Osteocyte (in vitro differentiated cells): ENCODE results near the gene DBN1. TPM values are rescaled to one million over a fixed set of nuclear protein-coding genes. Genes with fewer than 3 reads are reported as not detected.
A peak's percentile ranks its signal among the peaks of the same experiment; 100 is the strongest.

Source experiments
- DNase-seq: peaks from one replicate; pipeline ENCODE4 v3.0.0; 2021; ENCODE audit warnings: mixed read lengths; ENCODE audit not compliant: unreplicated experiment; ENCODE audit errors: extremely low spot score
- H3K27ac Mint-ChIP-seq: one replicate; pipeline ENCODE4 v1.8.0; 2021; ENCODE audit warnings: mild to moderate bottlenecking, mixed read lengths; ENCODE audit not compliant: unreplicated experiment
- H3K27me3 Mint-ChIP-seq: one replicate; pipeline ENCODE4 v1.8.0; 2021; ENCODE audit warnings: mixed read lengths; ENCODE audit not compliant: unreplicated experiment
- H3K36me3 Mint-ChIP-seq: one replicate; pipeline ENCODE4 v1.8.0; 2021; ENCODE audit warnings: mixed read lengths; ENCODE audit not compliant: unreplicated experiment
- H3K4me1 Mint-ChIP-seq: one replicate; pipeline ENCODE4 v1.8.0; 2021; ENCODE audit warnings: mixed read lengths; ENCODE audit not compliant: unreplicated experiment
- H3K4me3 Mint-ChIP-seq: one replicate; pipeline ENCODE4 v1.8.0; 2021; ENCODE audit warnings: mild to moderate bottlenecking, moderate library complexity, mixed read lengths; ENCODE audit not compliant: unreplicated experiment
- H3K9me3 Mint-ChIP-seq: one replicate; pipeline ENCODE4 v1.8.0; 2021; ENCODE audit warnings: mixed read lengths; ENCODE audit not compliant: unreplicated experiment
- long read RNA-seq: library from polyadenylated mRNA; unstranded; transcript quantifications from one replicate; pipeline ENCODE4 v2.0.0, GENCODE V29; 2021
- total RNA-seq: library from RNA; stranded (reverse); gene quantifications from 2 replicates; pipeline ENCODE4 v1.2.1, GENCODE V29; 2021
- TF ChIP-seq, protein P1 (sequence below): fragments of 200-600 bp; sonication (generic); IDR thresholded peaks from 2 replicates; pipeline ENCODE4 v1.5.0; 2021; ENCODE audit warnings: antibody characterized with exemption, mild to moderate bottlenecking, moderate library complexity

The DBN1 gene
- 248 and 249 TPM in 2 replicates for total RNA-seq
- long read RNA-seq, transcript DBN1-202 (14 exons, 2,995 nt) = major isoform, 39 of 53 reads
- long read RNA-seq, partial matches to known transcripts = 9 of 53 reads
- long read RNA-seq, other reads (novel, unspliced or antisense) = 5 of 53 reads

- DNase-seq = no peak
Measured at GRCh38 chr5:177473443-177474001, at the start of gene DBN1. DBN1 (minus strand) TSS chr5:177473634; CDS start chr5:177473521, 113 bp downstream.

GRCh38 chr5:177520916-177521513 lies 47.6 kb upstream of the DBN1 start:
- TF ChIP-seq, protein P1, sequence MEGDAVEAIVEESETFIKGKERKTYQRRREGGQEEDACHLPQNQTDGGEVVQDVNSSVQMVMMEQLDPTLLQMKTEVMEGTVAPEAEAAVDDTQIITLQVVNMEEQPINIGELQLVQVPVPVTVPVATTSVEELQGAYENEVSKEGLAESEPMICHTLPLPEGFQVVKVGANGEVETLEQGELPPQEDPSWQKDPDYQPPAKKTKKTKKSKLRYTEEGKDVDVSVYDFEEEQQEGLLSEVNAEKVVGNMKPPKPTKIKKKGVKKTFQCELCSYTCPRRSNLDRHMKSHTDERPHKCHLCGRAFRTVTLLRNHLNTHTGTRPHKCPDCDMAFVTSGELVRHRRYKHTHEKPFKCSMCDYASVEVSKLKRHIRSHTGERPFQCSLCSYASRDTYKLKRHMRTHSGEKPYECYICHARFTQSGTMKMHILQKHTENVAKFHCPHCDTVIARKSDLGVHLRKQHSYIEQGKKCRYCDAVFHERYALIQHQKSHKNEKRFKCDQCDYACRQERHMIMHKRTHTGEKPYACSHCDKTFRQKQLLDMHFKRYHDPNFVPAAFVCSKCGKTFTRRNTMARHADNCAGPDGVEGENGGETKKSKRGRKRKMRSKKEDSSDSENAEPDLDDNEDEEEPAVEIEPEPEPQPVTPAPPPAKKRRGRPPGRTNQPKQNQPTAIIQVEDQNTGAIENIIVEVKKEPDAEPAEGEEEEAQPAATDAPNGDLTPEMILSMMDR = peak; percentile 25
- Mint-ChIP-seq H3K27ac (no peak overlapping the region), H3K9me3 (no peaks in the 10 kb centered on the region), H3K36me3 (peaks cover 27% of the 10 kb centered on the region), H3K27me3 (no peaks in the 10 kb centered on the region), H3K4me3 (no peak overlapping the region), H3K4me1 (peaks cover 24% of the 10 kb centered on the region)
- DNase-seq = no peak

More at GRCh38 chr5:177473443-177474001, at the start of gene DBN1:
- H3K4me3 Mint-ChIP-seq = peak within 1 kb of the TSS; percentile 80
- H3K4me1 Mint-ChIP-seq = peaks cover 64% of the 10 kb centered on the region
- TF ChIP-seq, protein P1 = no peak
- H3K27me3 Mint-ChIP-seq = no peaks in the 10 kb centered on the region
- H3K27ac Mint-ChIP-seq = peak within 1 kb of the TSS; percentile 77
- H3K36me3 Mint-ChIP-seq = no peaks in the 10 kb centered on the region
- H3K9me3 Mint-ChIP-seq = no peaks in the 10 kb centered on the region

DNA sequence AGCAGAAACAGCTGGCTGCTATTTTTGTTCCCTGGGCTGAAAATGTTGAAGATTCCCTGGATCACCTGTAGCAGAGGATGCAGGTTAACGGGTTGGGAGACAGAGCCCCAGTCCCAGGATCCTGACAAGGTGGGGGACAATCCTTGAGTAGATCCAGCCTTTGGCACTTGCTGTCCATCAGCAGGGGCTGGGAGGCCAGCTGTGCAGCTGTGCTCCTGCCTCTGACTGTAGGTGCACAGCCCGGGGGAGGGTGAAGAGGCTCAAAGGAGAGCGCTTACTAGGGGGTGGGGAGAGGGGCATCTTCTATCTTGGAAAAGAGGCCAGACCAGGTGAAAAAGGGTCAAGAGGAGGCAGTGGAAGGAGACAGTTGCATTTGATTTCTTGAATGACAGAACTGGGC lies 46.8 kb upstream of the DBN1 start:
- Mint-ChIP-seq H3K4me3 (no peak overlapping the region), H3K27me3 (no peaks in the 10 kb centered on the region), H3K27ac (no peak overlapping the region), H3K36me3 (peaks cover 28% of the 10 kb centered on the region), H3K9me3 (no peaks in the 10 kb centered on the region), H3K4me1 (peaks cover 31% of the 10 kb centered on the region)
- TF ChIP-seq, protein P1 = no peak
- DNase-seq = no peak

- no peak for DNase-seq
- Mint-ChIP-seq H3K36me3 (peaks cover 29% of the 10 kb centered on the region), H3K27me3 (no peaks in the 10 kb centered on the region), H3K27ac (peak overlapping the region; percentile 59), H3K9me3 (no peaks in the 10 kb centered on the region), H3K4me1 (peaks cover 33% of the 10 kb centered on the region), H3K4me3 (no peak overlapping the region)
- TF ChIP-seq, protein P1 = no peak
Measured at GRCh38 chr5:177519463-177520235, 46.2 kb upstream of the DBN1 start.
